Renal cortex interstitium (tissue), 11 donors: ENCODE data around the gene SORCS2. TPM values are rescaled to one million over a fixed set of nuclear protein-coding genes. Genes with fewer than 3 reads are reported as not detected.
"Not testable (repeated sequence)": the region's sequence is repeated elsewhere in the genome, so short reads cannot be mapped to it uniquely, and the experiment has no call there.

ENCODE experiments used
- DNase-seq, 11 donors: peaks; one replicate each; pipeline ENCODE4 v3.0.0-alpha.2; 2013; ENCODE audit warnings: low read depth in 9 of 11, low spot score in 4 of 11; ENCODE audit errors: extremely low read depth in 1 of 11
- polyA plus RNA-seq, 3 donors: library from polyadenylated mRNA; unstranded; fragments of 120-200 nt; gene quantifications; one replicate each; pipeline ENCODE4 v1.2.1, GENCODE V29; 2013; ENCODE audit not compliant: insufficient read length in 3 of 3

SORCS2 gene
- polyA plus RNA-seq, 3 donors, result 8.3 to 13.3 (median 9.9) TPM

DNA sequence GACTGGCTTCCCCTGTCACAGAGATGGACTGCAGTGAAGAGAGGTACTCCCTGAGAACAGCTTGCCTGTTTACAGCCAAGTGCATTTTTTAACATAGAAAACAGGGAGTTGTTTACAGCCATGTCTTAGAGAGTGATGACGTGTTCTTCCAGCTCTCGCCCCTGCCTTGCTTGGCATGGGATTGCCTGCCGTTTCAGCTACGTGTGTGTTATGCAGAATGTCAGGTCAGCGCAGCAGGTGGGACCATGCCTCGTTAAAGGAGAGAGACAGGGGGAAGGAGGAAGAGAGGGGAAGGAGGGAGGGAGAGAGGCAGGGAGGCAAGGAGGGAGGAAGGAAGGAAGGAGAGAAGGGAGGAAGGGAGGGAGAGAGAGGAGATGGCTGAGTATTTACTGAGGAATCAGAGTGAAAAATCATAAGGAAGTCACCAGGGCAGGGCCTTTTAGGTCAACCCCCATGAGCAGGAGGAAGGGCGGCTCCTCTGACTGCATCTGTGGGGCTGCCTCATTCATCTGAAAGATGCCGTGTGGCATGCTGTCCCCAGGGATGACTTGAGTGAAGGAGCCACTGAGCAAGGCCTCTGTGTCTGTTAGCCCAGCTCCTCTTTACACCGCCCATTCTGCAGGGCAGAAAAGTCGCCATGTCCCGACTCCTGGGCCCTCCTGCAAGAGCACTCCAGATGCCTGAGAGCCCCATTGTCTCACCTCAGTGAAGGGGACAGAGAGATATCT lies 382.1 kb downstream of the SORCS2 start:
- no peak for DNase-seq

DNA sequence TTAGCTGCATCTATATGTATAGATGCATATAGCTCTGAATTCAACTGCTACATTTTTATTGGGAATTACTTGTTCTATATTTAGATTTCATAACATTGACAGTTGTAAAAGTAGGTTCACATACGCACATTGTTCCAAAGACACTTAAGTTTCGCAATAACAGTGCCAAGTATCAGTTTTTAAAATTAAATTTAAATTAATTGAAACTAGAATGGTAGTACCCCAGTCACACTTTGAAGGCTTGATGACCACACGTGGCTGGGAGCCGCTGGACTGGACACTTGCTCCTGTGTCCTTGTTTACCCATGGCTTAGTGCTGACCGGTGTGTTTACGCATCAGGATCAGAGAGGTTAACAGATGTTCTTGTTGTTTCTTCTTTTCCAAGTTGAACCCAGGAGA lies 383.1 kb downstream of the SORCS2 start:
- no peak for DNase-seq

DNA sequence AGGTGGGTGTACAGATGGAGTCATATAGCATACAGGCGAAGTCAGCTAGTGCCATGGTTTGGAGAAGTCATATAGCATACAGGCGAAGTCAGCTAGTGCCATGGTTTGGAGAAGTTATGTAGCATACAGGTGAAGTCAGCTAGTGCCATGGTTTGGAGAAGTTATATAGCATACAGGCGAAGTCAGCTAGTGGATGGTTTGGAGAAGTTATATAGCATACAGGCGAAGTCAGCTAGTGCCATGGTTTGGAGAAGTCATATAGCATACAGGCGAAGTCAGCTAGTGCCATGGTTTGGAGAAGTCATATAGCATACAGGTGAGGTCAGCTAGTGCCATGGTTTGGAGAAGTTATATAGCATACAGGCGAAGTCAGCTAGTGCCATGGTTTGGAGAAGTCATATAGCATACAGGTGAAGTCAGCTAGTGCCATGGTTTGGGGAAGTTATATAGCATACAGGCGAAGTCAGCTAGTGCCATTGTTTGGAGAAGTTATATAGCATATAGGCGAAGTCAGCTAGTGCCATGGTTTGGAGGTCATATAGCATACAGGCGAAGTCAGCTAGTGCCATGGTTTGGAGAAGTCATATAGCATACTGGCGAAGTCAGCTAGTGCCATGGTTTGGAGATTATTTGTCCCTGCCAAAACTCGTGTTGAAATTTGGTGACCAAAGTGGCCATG lies 385.2 kb downstream of the SORCS2 start:
- DNase-seq, result not testable (repeated sequence)

DNA sequence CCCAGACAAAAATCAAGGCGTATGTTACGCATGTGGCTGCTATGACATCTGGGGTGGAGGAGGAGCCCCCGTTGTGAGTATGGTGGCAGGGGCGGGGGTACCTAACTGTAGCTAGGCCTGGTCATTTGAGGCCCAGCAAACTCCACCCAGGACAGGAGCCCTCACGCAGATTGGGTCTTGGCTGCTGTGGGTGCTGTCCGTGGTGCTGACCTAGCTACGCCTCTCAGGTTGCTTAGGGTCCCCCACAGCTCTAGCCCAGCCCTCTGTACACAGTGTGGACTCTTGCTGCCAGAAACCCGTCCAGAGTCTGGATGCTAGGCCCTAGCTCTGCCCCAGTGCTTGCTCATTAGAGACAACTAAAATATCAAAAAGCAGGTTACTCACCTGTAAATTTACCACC lies 389.1 kb downstream of the SORCS2 start:
- peak; percentile 35 to 86 (median 75) for DNase-seq

DNA sequence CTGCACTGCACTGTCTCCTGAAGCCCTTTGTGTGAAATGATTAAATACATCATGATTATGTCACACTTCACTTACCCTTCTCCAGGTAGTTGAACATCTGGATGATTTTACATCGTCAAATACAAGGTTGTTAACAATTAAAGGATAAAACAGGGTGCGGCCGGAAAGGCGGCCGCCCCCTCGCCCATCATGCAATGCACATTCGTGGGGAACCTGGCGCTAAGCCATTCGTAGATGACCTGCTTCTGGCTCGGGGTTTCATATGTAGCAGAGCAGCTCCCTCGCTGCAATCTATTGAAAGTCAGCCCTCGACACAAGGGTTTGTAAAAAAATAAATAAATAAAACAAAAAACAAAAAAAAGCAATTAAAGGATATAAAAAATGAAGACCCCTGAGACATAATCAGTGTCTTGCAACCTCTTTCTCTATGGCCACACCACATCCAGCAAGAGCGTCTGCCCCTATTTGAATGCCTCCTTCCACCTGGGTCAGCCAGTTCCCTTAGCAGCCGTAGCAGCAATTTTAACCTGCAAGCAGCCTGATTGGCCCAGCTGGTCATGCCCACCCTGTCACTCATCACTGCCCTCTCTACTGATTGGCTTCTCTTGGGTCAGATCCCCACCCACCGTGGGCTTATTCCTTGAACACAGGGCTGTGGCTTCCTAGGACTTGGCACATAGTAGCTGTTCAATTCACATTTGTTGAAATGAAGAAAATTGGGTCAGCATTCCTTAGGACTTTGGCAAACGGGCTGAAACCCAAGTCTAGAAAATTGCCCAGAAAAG lies 390.2 kb downstream of the SORCS2 start:
- DNase-seq, result no peak

DNA sequence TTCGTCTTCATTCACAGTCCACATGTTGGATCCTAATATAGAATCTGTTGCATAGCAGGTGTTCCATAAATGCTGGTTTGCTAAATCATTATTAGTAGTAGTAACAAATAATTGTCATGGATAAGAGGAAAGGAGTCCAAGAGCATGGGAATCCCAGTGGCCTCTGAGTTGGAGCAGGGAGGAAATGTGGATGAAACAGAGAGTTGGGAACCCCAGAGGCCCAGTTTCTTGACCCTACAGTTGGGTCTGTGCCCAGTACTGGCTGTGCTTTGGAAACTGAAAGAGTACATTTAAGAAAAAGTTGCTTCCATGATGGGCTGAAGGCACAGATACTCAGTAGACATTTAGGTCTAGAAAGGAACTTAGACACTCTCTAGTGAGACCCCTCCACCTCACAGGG lies 391.8 kb downstream of the SORCS2 start:
- DNase-seq, result no peak

DNA sequence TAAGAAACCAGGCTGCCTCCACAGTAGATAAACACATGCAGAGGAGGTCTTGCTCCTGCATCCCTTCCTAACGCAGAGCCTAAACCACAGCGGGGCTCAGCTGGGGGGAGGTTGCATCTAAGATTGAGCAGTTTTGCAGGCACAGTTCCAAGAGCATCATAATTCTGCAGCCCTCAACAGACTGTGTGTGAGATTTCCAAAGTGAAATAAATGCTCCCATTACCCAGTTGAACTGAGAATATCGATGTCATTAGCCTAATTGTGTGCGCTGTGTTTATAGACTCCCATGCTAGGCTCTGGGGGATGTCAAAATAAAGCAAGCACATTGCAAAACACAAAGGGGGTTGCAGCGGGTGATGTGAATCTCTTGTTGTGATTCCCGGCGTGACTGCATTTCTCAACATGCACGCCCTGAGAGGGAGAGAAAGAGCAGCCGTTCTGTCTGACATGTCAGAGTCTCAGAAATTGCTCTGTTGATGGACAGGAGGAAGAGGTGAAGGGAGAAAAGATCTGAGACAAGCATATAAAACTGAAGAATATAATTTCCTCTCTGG lies 392.3 kb downstream of the SORCS2 start:
- no peak for DNase-seq

DNA sequence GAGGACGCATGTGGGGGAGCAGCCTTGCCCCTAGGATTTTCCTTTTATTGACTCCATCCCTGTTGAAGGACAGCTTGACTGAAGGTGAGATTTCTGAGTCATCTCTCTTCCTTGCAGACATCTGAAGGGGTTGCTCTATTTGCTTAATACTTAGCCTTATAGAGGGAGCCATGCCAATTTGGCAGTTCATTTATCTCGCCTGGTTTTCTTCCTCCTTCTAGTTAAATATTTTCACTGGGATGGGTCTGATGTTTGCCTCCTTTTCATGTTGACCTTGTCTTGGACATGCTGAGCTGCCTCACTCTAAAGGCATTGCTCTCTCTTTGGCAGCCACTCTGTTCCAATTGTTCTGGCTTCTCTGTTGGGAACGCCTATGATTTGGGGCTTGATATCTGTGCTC lies 393.4 kb downstream of the SORCS2 start:
- no peak for DNase-seq

DNA sequence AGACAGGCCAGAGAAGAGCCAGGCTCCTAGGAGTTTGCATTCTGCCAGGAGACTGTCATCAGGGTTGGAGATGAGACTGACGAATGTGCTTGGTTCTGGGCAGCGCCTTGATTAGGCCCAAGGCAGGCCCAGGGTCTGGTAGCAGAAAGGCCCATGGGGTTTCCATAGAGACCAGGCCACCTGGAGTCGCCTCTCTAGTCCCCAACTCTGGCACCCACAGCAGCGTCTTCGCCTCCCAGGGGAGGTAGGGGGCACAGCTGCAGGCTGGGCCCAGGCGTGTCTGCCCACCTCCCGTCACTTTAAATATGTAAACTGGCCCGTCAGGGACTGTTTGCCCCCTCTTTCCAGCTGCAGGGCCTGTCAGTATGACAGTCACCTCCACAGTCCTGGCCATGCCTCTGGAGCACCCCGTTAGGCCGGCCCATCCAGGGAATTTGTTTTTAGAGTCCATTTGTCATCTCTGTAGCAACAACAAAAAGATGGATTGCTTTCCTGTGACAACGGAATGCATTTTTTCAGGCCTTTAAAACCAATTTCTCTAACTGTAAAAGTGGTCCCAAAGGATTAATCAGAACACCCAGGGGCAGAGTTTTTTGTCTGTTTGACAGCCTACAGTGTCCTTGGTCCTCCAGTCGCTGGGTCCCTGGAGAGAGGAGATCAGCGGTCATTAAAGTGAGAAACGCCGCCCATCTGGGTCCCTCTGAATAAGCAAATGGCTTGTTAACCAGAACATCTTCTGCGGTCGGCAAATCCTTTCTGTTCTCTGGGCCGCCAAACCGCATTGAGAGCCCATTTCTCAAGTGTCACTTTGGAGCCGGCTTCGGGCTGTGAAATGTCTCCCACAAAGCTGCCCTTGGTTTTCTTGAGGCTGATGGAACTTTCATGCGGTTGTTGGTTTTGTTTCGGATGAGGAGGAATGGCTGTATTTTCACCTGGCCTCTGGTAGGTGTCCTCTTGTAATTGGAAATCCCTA lies 395.4 kb downstream of the SORCS2 start:
- no peak for DNase-seq

DNA sequence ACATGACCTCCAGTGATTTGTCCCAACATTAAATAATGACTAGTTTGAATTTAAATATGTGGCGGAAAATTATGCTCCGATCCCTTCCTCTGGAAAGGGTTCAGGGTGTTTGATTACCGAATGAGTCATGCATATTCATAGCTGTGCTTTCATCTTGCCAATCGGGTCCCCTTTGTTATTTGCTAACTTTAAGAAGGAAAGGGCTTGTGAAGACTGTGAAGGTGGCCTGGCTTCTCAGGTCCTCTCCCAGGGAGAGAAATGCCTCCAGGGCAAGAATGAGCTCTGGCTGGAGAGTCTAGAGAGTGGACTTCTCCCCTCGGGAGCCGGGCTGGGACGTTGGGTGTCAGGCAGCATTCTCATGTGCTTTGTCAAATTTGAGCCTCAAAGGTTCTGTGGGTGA lies 397.9 kb downstream of the SORCS2 start:
- DNase-seq, result no peak

DNA sequence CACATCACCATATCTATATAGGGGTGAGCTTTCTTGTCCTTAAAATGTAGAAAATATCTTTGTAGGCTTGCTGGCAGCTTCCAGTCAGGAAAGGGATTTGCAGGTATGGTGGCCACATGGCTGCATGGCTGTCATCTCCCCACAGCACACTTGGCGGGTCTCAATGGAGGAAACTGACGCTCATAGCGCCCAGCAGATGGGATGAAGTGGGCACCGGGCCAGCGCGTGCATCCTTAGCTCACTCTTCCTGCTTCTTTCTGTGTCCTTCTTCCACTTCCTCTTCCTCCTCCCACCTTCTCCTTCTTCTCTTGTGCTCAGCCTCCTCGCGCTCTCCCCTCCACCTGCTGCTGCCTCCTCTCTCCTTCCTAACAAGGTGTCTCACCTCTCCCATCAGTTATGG lies 398.6 kb downstream of the SORCS2 start:
- DNase-seq, result no peak

DNA sequence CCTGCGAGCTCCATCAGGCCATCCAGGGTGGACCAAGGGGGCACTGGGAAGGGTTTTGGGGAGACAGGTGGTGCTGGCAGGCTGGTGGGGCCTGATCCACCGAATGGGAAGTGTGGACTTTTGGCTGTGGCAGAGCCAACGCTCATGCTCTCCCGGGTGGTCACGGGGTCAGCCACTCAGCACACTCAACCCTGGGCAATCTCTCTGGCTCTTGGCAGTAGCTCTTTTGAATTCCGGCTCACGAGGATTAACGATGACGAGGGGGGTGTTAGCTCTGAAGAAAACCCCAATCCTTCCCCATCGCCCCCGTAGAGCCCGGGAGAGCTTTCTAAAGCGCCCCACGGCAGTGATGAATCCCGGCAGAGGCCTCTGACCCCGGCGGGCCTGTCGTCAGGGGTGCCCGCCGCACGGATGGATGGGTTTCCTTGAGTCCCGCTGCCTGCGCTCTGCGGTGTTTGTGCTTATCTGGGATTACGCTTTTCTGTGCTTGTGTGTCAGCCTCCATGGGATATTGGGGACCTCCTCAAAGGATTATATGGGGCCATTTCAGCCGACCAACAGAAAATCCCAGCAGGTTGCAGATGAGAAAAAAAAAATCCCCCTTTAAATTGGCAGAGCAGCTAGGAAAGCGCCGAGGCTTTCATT lies 399.2 kb downstream of the SORCS2 start:
- no peak for DNase-seq

DNA sequence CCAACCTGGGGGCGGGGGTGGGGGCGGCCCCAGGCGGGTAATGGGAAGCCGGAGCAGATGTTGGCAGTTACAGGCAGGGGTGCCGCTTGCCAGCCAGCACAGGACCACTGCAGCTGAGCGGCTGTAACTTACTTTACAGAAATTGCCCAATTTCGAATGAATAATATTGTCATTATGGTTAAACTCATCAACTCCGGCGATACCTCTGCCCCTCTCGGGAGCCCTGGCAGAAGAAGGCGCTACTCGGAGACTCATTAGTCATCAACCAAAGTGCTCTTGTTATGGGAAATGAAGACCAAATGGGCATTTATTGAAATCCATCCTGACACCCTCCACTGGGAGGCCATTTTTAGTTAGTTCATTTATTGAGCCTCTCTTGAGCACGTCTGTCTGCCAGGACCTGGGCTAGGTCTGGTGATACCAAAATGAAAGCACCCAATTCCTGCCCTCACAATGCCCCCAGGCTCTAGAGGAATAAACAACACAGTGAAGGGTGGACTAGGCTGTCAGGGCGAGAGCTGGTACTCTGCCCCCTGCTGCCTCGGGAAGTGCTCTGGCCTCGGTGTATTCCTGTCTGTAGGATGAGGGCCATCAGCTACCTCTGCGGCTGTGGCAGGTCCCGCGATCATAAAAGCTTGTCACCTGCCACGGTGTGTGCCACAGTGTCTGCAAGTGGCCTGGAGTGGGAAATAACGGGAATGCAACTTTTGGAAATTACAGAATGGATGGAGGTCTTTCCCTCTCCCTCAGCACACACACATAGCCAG lies 401.5 kb downstream of the SORCS2 start:
- no peak for DNase-seq

DNA sequence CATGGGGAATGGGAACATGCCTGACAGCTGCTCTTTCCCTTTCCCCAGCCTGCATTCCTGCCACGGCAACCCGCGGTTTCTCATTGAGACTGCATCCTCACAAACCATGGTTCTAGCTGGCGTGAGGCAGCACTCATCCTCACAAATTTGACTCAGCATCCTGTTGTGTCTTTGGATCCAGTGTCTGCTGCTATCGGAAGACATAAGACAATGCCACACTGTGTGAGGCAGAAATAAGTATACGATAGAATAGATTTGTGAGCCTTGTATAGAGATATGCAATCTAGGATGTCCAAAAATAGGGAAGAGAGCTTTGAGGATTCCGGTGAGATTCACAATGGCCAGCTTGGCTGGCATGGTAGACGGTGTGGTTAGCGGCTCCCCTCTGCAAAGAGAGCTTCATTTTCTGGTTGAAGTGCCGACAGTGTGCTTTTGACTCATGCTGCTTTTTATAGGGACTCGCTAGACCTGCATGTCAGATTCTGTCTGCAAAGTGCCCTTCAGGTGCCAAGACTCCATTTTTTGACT lies 403.7 kb downstream of the SORCS2 start:
- no peak for DNase-seq

DNA sequence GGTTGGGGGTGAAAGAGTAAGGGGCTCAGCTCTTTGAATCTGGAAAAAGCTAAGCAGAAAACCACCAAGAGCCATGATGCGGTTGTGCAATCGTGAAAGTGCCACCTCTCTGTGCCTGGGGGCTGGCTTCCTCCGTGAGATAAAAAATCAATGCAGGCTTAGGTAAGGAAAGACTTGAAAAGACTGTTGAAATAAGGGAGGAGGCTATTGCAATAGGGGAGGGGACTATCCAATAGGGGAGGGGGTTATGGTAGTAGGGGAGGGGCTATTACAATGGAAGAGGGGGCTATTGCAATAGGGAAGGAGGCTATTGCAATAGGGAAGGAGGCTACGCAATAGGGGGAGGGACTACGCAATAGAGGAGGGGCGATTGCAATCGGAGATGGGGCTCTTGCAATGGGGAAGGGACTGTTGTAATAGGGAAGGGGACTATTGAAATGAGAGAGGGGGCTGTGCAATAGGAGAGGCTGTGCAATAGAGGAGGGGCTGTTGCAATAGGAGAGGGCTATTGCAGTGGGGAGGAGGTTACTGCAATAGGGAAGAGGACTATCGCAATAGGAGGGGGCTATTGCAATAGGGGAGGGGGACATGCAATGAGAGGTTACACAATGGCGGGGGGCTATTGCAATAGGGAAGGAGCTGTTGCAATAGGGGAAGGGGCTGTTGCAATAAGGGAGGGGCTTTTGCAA lies 404.7 kb downstream of the SORCS2 start:
- DNase-seq, result no peak

DNA sequence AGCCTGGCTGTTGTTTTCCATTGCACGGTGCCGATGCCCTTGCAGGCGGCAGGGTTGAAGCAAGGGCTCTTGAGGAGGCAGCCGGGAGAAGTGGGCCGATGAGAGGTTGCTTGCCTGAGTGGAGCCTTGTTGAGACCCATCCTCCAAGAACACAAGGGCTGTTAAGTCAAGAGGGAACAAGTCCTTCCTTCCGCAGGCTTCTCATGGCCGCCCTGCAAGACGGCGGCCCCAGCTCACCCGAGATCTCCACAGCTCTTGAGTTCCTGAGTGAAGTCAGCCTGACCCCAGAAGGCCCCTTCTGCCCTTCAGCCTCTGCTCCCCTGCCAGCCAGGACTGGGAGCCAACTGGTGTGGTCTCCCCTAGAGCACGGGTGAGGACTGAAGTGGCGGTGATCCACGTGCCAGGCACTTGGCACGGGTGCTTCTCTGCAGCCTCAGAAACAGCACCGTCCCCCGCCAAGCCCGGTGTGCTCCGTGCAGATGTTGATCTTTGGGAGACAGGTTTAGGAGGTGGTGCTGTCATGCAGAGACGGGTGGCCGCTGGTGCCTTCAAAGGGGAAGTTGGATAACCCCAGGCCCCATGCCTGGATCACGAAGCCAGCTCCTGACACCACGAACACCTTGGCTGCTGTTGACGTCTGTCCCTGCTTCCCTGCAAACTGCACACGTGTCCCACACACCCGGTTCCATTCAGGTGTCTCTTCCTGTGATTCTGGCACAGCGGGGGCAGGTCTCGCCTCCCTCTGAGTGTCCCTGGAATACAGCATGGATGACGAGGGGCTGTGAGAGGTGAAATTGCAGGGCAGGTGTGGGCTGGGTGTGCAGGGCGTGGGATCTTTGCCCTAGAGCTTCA lies 406.8 kb downstream of the SORCS2 start:
- no peak for DNase-seq
